K562 (cell line): ENCODE results near the gene DTNB. TPM values are rescaled to one million over a fixed set of nuclear protein-coding genes. Genes with fewer than 3 reads are reported as not detected.

Experiments used
- ATAC-seq: fragments of 200-7000 bp; cut with Tn5 transposase; 3 replicates; pipeline ENCODE4 v1.9.1; 2020; ENCODE audit warnings: moderate library complexity
- BruUV-seq: library from RNA; stranded (reverse); fragments of 400-500 nt; replicated peaks from 2 replicates; lab custom pipeline; 2021; lab: Mats Ljungman, UMichigan
- CTCF ChIA-PET: fragments of 300-600 bp; formaldehyde crosslinking; extraction: SDS; loops from one replicate; lab custom pipeline; 2021; ENCODE audit warnings: low intra/inter-chr PET ratio; lab: Yijun Ruan, JAX
- POLR2A ChIA-PET: fragments of 300-600, 350-650 bp; sonication (Branson Sonifier 250); formaldehyde crosslinking; extraction: SDS; loops from one replicate; lab custom pipeline; 2021; ENCODE audit warnings: antibody characterized with exemption, inconsistent platforms; lab: Yijun Ruan, JAX
- DNase-seq, 4 experiments: peaks; one replicate each; pipeline versions ENCODE4 v3.0.0 to v3.0.0-alpha.2; 2011 to 2018; ENCODE audit warnings: low spot score in 3 of 4, mixed read lengths in 3 of 4; ENCODE audit errors: extremely low read depth in 1 of 4
- FAIRE-seq: peaks from 2 replicates; lab custom pipeline; 2011; peaks lifted over from hg19 to GRCh38; lab: Jason Lieb, UNC
- H2AFZ ChIP-seq: 2 replicates; pipeline ENCODE4 v1.6.0; 2011; ENCODE audit warnings: low read depth, low read length, control low read depth, inconsistent platforms
- H3K27ac ChIP-seq: fragments of 200-600 bp; 3 replicates; pipeline ENCODE4 v1.8.0; 2011; ENCODE audit warnings: low read depth, mild to moderate bottlenecking, control low read depth, inconsistent platforms, low read length, moderate library complexity, mixed read lengths; ENCODE audit errors: extremely low read depth
- H3K27me3 ChIP-seq, 2 experiments: fragments of 300-600 bp in 1 of 2; 2 replicates in 1 of 2; 3 replicates in 1 of 2; pipeline versions ENCODE4 v1.6.0 to v1.8.0; 2011; ENCODE audit warnings: inconsistent platforms in 2 of 2, low read length in 2 of 2, mild to moderate bottlenecking in 1 of 2, mixed read lengths in 1 of 2, moderate library complexity in 1 of 2; ENCODE audit not compliant: control insufficient read depth in 2 of 2, insufficient read depth in 2 of 2
- H3K36me3 ChIP-seq: fragments of 300-600 bp; 3 replicates; pipeline ENCODE4 v1.8.0; 2011; ENCODE audit warnings: mild to moderate bottlenecking, low read length, inconsistent platforms; ENCODE audit not compliant: control insufficient read depth, insufficient read depth
- H3K4me1 ChIP-seq, 2 experiments: fragments of 200-600 bp in 1 of 2; replicated peaks in 1 of 2; 2 replicates in 1 of 2; 3 replicates in 1 of 2; pipeline versions ENCODE4 v1.5.1 to v1.8.0; 2011; ENCODE audit warnings: inconsistent platforms in 2 of 2, low read length in 2 of 2, mild to moderate bottlenecking in 1 of 2, mixed read lengths in 1 of 2, moderate library complexity in 1 of 2; ENCODE audit not compliant: control insufficient read depth in 2 of 2, insufficient read depth in 2 of 2
- H3K4me2 ChIP-seq: 2 replicates; pipeline ENCODE4 v1.6.1; 2011; ENCODE audit warnings: low read length, control low read depth, inconsistent platforms, mixed read lengths; ENCODE audit not compliant: insufficient read depth
- H3K4me3 ChIP-seq: fragments of 200-600 bp; sonication (generic), shearing (Covaris generic); 2 replicates; pipeline ENCODE4 v1.5.1; 2016; ENCODE audit warnings: control low read depth, inconsistent platforms
- H3K79me2 ChIP-seq: fragments of 200-600 bp; 3 replicates; pipeline ENCODE4 v1.8.0; 2011; ENCODE audit warnings: low read length, inconsistent platforms; ENCODE audit not compliant: control insufficient read depth, insufficient read depth
- H3K9ac ChIP-seq, 2 experiments: 2 replicates each; pipeline versions ENCODE4 v1.6.0 to v1.6.1; 2011; ENCODE audit warnings: low read depth in 2 of 2, low read length in 2 of 2, control low read depth in 1 of 2, inconsistent platforms in 1 of 2, mild to moderate bottlenecking in 1 of 2, mixed read lengths in 1 of 2; ENCODE audit not compliant: insufficient read depth in 1 of 2
- H3K9me1 ChIP-seq: one replicate; pipeline ENCODE4 v1.6.0; 2011; ENCODE audit warnings: inconsistent platforms, mild to moderate bottlenecking, low read length, moderate library complexity; ENCODE audit not compliant: control insufficient read depth, insufficient read depth
- H3K9me3 ChIP-seq: replicated peaks from 2 replicates; pipeline ENCODE4 v1.5.1; 2011; ENCODE audit warnings: low read depth, low read length, inconsistent platforms; ENCODE audit not compliant: control insufficient read depth, insufficient read depth
- H4K20me1 ChIP-seq: replicated peaks from 2 replicates; pipeline ENCODE4 v1.6.1; 2011; ENCODE audit warnings: low read length, inconsistent platforms, mixed read lengths; ENCODE audit not compliant: control insufficient read depth, insufficient read depth
- ETS2 ChIP-seq: IDR thresholded peaks from 2 replicates; pipeline ENCODE4 v1.6.1; 2016; ENCODE audit warnings: borderline replicate concordance, missing genetic modification characterization, mild to moderate bottlenecking, moderate library complexity, missing compliant biosample characterization; ENCODE audit not compliant: poor library complexity, severe bottlenecking
- IRF9 ChIP-seq: fragments of 450-650 bp; IDR thresholded peaks from 2 replicates; pipeline ENCODE4 v1.6.1; 2016; ENCODE audit warnings: missing biosample characterization, missing genetic modification characterization
- MLX ChIP-seq, 2 experiments: fragments of 450-650 bp in 1 of 2; sonication (generic) in 1 of 2; formaldehyde crosslinking; conservative IDR thresholded peaks; 2 replicates each; pipeline versions ENCODE4 v1.4.0 to v1.8.1; 2020 to 2022; ENCODE audit warnings: mild to moderate bottlenecking in 1 of 2, missing genetic modification reagents in 1 of 2
- MYC ChIP-seq, 2 experiments: fragments of 250-450 bp in 1 of 2; sonication (Bioruptor Pico) in 1 of 2; IDR thresholded peaks; 2 replicates each; pipeline versions ENCODE4 v1.5.1 to v1.6.1; 2012 to 2021; ENCODE audit warnings: low read depth in 2 of 2, borderline replicate concordance in 1 of 2, improper control_type of control experiment in 1 of 2, low read length in 1 of 2, mild to moderate bottlenecking in 1 of 2, moderate library complexity in 1 of 2
- OTX1 ChIP-seq: fragments of 450-650 bp; formaldehyde crosslinking; IDR thresholded peaks from 2 replicates; pipeline ENCODE4 v1.4.0; 2022; ENCODE audit warnings: mild to moderate bottlenecking
- POLR2AphosphoS2 ChIP-seq: IDR thresholded peaks from 2 replicates; pipeline ENCODE4 v1.6.1; 2012; ENCODE audit warnings: low read length, improper control_type of control experiment
- POLR3A ChIP-seq: IDR thresholded peaks from 2 replicates; pipeline ENCODE4 v1.6.1; 2011; ENCODE audit warnings: borderline replicate concordance, mild to moderate bottlenecking, moderate library complexity; ENCODE audit not compliant: insufficient read length, insufficient read depth; ENCODE audit errors: extremely low read depth
- RBM39 ChIP-seq: fragments of 200-400 bp; formaldehyde crosslinking; optimal IDR thresholded peaks from 2 replicates; pipeline ENCODE3; 2018; ENCODE audit warnings: low read depth, low read length
- SMARCB1 ChIP-seq: IDR thresholded peaks from 2 replicates; pipeline ENCODE4 v1.6.1; 2011; ENCODE audit warnings: improper control_type of control experiment, low read depth; ENCODE audit not compliant: insufficient read length
- ZNF507 ChIP-seq: conservative IDR thresholded peaks from 2 replicates; pipeline ENCODE4 v1.6.1; 2017; ENCODE audit warnings: missing genetic modification characterization, missing compliant biosample characterization
- ZNF668 ChIP-seq: fragments of 250-450 bp; sonication (Bioruptor Pico); IDR thresholded peaks from 2 replicates; pipeline ENCODE4 v1.8.0; 2022; ENCODE audit warnings: mild to moderate bottlenecking, inconsistent platforms
- WGBS: fragments of 100-300 bp; shearing (Covaris generic); methylation state at CpG from one replicate; pipeline ENCODE4 v1.1.6; 2016; ENCODE audit warnings: low coverage, mixed read lengths; ENCODE audit not compliant: insufficient coverage; ENCODE audit errors: missing lambda C conversion rate; 5-methylcytosine and 5-hydroxymethylcytosine counted together
- in situ Hi-C: fragments of 300-500 bp; cut with MboI; formaldehyde crosslinking; loops from 4 replicates; pipeline ENCODE4 v1.15.0; 2018; ENCODE audit warnings: inconsistent platforms, mixed read lengths
- intact Hi-C: fragments of 100-400 bp; cut with micrococcal nuclease; formaldehyde crosslinking; loops from 2 replicates; pipeline ENCODE4 v1.14.2; 2022
- polyA plus RNA-seq, 8 experiments: library from polyadenylated mRNA; depleted of rRNA in 4 of 8; stranded (reverse) in 5 of 8; unstranded in 3 of 8; fragments of >200 nt; fragmentation: Nextera tagmentation in 2 of 8; fragmentation: Illumina TruSeq in 1 of 8; extraction: Ambion mirVana in 2 of 8; extraction: Trizol in 1 of 8; gene quantifications; 2 replicates each; pipeline versions ENCODE4 v1.2.1 to v1.2.3, GENCODE V29; 2011 to 2014; ENCODE audit warnings: inconsistent platforms in 1 of 8, missing spikeins in 1 of 8
- total RNA-seq, 7 experiments: library from RNA; depleted of rRNA in 6 of 7; stranded (reverse); fragments of >200 nt in 6 of 7; fragmentation: Illumina TruSeq in 2 of 7; extraction: Trizol in 2 of 7; gene quantifications; 2 replicates each; pipeline versions ENCODE4 v1.2.1 to v1.2.3, GENCODE V29; 2011 to 2021; ENCODE audit warnings: low replicate concordance in 1 of 7
- TF ChIP-seq, protein P1 (sequence below): fragments of 250-450 bp; sonication (Bioruptor Pico); IDR thresholded peaks from 2 replicates; pipeline ENCODE4 v1.5.0; 2020; ENCODE audit warnings: mild to moderate bottlenecking

DTNB gene
- total and polyA plus RNA-seq, 9 of the 15 experiments (the other 6 are each of a cell fraction or from before 2014, with no cell fraction given), result 0.18 to 2.0 (median 0.77) TPM; not detected in 2

GRCh38 chr2:25532521-25532920 is 140.9 kb downstream of the DTNB start:
- CTCF ChIA-PET, result no interaction called here
- FAIRE-seq (no peak), DNase-seq (no peak), ATAC-seq (no peak)
- no peaks in the 10 kb centered on the region for H4K20me1 ChIP-seq
- no peaks in the 10 kb centered on the region for H3K9me1 ChIP-seq
- no peak for TF ChIP-seq ZNF507 (tag)
- TF ChIP-seq POLR3A, result no peak
- no peak for TF ChIP-seq MLX (CRISPR knock-in tag; conservative IDR thresholded peaks at IDR 0.05)
- TF ChIP-seq OTX1 (CRISPR knock-in tag), result no peak
- no peak for TF ChIP-seq RBM39
- TF ChIP-seq POLR2AphosphoS2, result no peak
- TF ChIP-seq MYC (IDR thresholded peaks at IDR 0.05; ENCODE audit: low read depth, low read length), result no peak
- no peak for TF ChIP-seq MYC (CRISPR knock-in tag; IDR thresholded peaks at IDR 0.05; ENCODE audit: borderline replicate concordance, low read depth)
- TF ChIP-seq IRF9 (tag), result no peak
- TF ChIP-seq, protein P1, sequence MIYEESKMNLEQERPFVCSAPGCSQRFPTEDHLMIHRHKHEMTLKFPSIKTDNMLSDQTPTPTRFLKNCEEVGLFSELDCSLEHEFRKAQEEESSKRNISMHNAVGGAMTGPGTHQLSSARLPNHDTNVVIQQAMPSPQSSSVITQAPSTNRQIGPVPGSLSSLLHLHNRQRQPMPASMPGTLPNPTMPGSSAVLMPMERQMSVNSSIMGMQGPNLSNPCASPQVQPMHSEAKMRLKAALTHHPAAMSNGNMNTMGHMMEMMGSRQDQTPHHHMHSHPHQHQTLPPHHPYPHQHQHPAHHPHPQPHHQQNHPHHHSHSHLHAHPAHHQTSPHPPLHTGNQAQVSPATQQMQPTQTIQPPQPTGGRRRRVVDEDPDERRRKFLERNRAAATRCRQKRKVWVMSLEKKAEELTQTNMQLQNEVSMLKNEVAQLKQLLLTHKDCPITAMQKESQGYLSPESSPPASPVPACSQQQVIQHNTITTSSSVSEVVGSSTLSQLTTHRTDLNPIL (CRISPR knock-in tag), result no peak
- TF ChIP-seq ZNF668 (CRISPR knock-in tag), result no peak
- no peak for TF ChIP-seq SMARCB1
- TF ChIP-seq ETS2 (tag), result no peak
- 0% methylated on average over 2 of the region's 2 CpGs for WGBS
- no peak overlapping the region for H3K9ac ChIP-seq
- in situ Hi-C loops, result no loop called here
- no TSS peak for BruUV-seq
- H3K4me3 ChIP-seq, result no peak overlapping the region
- no peak overlapping the region for H2AFZ ChIP-seq
- H3K4me1 ChIP-seq, result no peaks in the 10 kb centered on the region
- H3K9me3 ChIP-seq, result no peaks in the 10 kb centered on the region; the same call in 1 of the 2 replicates
- H3K27me3 ChIP-seq, result no peaks in the 10 kb centered on the region; a peak in 1 of 5 replicates
- H3K27ac ChIP-seq, result no peak overlapping the region
- no peak overlapping the region for H3K4me2 ChIP-seq
- intact Hi-C loops, result no loop called here
- H3K79me2 ChIP-seq, result no peaks in the 10 kb centered on the region
- POLR2A ChIA-PET, result no interaction called here
- H3K36me3 ChIP-seq, result no peaks in the 10 kb centered on the region
